K562 (cell line): ENCODE measurements around the gene ZNF556. TPM values are rescaled to one million over a fixed set of nuclear protein-coding genes. Genes with fewer than 3 reads are reported as not detected.
A peak's percentile ranks its signal among the peaks of the same experiment; 100 is the strongest.

Source experiments
- FOXA1 ChIP-seq: fragments of 450-650 bp; IDR thresholded peaks from 2 replicates; pipeline ENCODE4 v1.6.1; 2016; ENCODE audit warnings: mild to moderate bottlenecking, borderline replicate concordance
- MEF2D ChIP-seq: conservative IDR thresholded peaks from 2 replicates; pipeline ENCODE4 v1.6.1; 2016; ENCODE audit warnings: low read depth, missing genetic modification characterization, missing compliant biosample characterization
- TCF3 ChIP-seq: sonication (generic); formaldehyde crosslinking; IDR thresholded peaks from 2 replicates; pipeline ENCODE4 v1.4.0; 2020; ENCODE audit warnings: mild to moderate bottlenecking, missing genetic modification reagents
- TSC22D4 ChIP-seq: fragments of 450-650 bp; IDR thresholded peaks from 2 replicates; pipeline ENCODE4 v1.6.1; 2016; ENCODE audit warnings: missing genetic modification characterization, missing biosample characterization, control low read depth
- ZBTB17 ChIP-seq: fragments of 450-650 bp; formaldehyde crosslinking; IDR thresholded peaks from 2 replicates; pipeline ENCODE4 v1.4.0; 2020; ENCODE audit warnings: mild to moderate bottlenecking
- ZKSCAN3 ChIP-seq: fragments of 250-450 bp; sonication (Bioruptor Pico); IDR thresholded peaks from 2 replicates; pipeline ENCODE4 v1.4.0; 2020
- ZNF584 ChIP-seq: fragments of 200-800 bp; sonication (Bioruptor generic); IDR thresholded peaks from 2 replicates; pipeline ENCODE4 v1.6.1; 2016; ENCODE audit warnings: low read depth, mild to moderate bottlenecking, missing genetic modification characterization, missing compliant biosample characterization
- polyA plus RNA-seq, 8 experiments: library from polyadenylated mRNA; depleted of rRNA in 4 of 8; stranded (reverse) in 5 of 8; unstranded in 3 of 8; fragments of >200 nt; fragmentation: Nextera tagmentation in 2 of 8; fragmentation: Illumina TruSeq in 1 of 8; extraction: Ambion mirVana in 2 of 8; extraction: Trizol in 1 of 8; gene quantifications; 2 replicates each; pipeline versions ENCODE4 v1.2.1 to v1.2.3, GENCODE V29; 2011 to 2014; ENCODE audit warnings: inconsistent platforms in 1 of 8, missing spikeins in 1 of 8
- total RNA-seq, 7 experiments: library from RNA; depleted of rRNA in 6 of 7; stranded (reverse); fragments of >200 nt in 6 of 7; fragmentation: Illumina TruSeq in 2 of 7; extraction: Trizol in 2 of 7; gene quantifications; 2 replicates each; pipeline versions ENCODE4 v1.2.1 to v1.2.3, GENCODE V29; 2011 to 2021; ENCODE audit warnings: low replicate concordance in 1 of 7
- TF ChIP-seq, protein P1 (sequence below): fragments of 150-350 bp; IDR thresholded peaks from 2 replicates; pipeline ENCODE4 v1.6.1; 2014; ENCODE audit warnings: low read depth, mild to moderate bottlenecking, low read length, borderline replicate concordance
- TF ChIP-seq, protein P2 (sequence below): sonication (generic); formaldehyde crosslinking; IDR thresholded peaks from 2 replicates; pipeline ENCODE4 v1.9.0; 2022; ENCODE audit warnings: mild to moderate bottlenecking, missing genetic modification reagents
- TF ChIP-seq, protein P3 (sequence below), 2 experiments: IDR thresholded peaks; 2 replicates each; pipeline ENCODE4 v1.6.1; 2011; ENCODE audit warnings: borderline replicate concordance in 1 of 2, control low read depth in 1 of 2, low read depth in 1 of 2, low read length in 1 of 2, mild to moderate bottlenecking in 1 of 2, mixed read lengths in 1 of 2, moderate library complexity in 1 of 2; ENCODE audit not compliant: insufficient read depth in 1 of 2, insufficient read length in 1 of 2, poor library complexity in 1 of 2, severe bottlenecking in 1 of 2; ENCODE audit errors: extremely low read depth in 1 of 2
- TF ChIP-seq, protein P4 (sequence below): fragments of 450-650 bp; IDR thresholded peaks from 2 replicates; pipeline ENCODE4 v1.6.1; 2018; ENCODE audit not compliant: partially characterized antibody
- TF ChIP-seq, protein P5 (sequence below): fragments of 450-650 bp; IDR thresholded peaks from 2 replicates; pipeline ENCODE4 v1.6.1; 2014; ENCODE audit warnings: low read depth, mild to moderate bottlenecking, moderate library complexity, borderline replicate concordance
- TF ChIP-seq, protein P6 (sequence below): fragments of 250-450 bp; sonication (Bioruptor Pico); IDR thresholded peaks from 2 replicates; pipeline ENCODE4 v1.5.0; 2021
- TF ChIP-seq, protein P7 (sequence below): sonication (generic); formaldehyde crosslinking; IDR thresholded peaks from 2 replicates; pipeline ENCODE4 v1.9.0; 2022; ENCODE audit warnings: mild to moderate bottlenecking, missing genetic modification reagents

Gene ZNF556
- total and polyA plus RNA-seq, 9 of the 15 experiments (the other 6 are each of a cell fraction or from before 2014, with no cell fraction given), result 0.01 to 0.36 (median 0.10) TPM; not detected in 1

DNA sequence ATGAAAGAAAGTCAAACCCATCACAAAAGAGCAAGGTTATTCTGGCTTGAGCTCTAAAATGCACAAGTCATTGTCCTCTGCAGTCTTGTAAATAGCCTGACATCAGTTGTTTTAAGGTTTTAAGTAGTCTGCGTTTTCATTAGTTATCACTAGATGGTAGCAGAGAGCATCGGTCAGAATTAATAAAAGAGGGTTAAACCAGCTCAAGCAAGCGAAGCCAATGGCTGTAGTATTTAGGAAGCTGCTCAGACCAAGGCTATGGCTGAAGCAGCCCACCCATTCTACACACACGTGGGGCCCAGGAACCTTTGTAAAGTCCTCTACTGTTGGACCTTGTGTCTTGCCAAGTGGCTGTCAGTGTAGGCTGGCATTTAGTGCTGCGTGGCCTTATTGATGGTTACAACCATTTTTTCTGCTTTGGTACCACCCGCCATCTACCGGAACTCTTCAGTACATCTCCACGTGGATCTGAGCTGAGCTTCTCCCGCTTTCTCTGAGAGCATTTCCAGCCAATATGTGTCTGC, 20.3 kb downstream of the ZNF556 start (continued):
- TF ChIP-seq MEF2D (tag) (0 out of 2 replicates have a peak, but pooled peaks have one; percentile 20), ZBTB17 (CRISPR knock-in tag) (no peak), FOXA1 (no peak), TCF3 (CRISPR knock-in tag) (no peak), ZKSCAN3 (CRISPR knock-in tag) (no peak), TSC22D4 (no peak), ZNF584 (CRISPR knock-in tag) (no peak)
- TF ChIP-seq, protein P1, sequence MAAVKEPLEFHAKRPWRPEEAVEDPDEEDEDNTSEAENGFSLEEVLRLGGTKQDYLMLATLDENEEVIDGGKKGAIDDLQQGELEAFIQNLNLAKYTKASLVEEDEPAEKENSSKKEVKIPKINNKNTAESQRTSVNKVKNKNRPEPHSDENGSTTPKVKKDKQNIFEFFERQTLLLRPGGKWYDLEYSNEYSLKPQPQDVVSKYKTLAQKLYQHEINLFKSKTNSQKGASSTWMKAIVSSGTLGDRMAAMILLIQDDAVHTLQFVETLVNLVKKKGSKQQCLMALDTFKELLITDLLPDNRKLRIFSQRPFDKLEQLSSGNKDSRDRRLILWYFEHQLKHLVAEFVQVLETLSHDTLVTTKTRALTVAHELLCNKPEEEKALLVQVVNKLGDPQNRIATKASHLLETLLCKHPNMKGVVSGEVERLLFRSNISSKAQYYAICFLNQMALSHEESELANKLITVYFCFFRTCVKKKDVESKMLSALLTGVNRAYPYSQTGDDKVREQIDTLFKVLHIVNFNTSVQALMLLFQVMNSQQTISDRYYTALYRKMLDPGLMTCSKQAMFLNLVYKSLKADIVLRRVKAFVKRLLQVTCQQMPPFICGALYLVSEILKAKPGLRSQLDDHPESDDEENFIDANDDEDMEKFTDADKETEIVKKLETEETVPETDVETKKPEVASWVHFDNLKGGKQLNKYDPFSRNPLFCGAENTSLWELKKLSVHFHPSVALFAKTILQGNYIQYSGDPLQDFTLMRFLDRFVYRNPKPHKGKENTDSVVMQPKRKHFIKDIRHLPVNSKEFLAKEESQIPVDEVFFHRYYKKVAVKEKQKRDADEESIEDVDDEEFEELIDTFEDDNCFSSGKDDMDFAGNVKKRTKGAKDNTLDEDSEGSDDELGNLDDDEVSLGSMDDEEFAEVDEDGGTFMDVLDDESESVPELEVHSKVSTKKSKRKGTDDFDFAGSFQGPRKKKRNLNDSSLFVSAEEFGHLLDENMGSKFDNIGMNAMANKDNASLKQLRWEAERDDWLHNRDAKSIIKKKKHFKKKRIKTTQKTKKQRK, result no peak
- TF ChIP-seq, protein P2, sequence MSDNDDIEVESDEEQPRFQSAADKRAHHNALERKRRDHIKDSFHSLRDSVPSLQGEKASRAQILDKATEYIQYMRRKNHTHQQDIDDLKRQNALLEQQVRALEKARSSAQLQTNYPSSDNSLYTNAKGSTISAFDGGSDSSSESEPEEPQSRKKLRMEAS (CRISPR knock-in tag), result peak; percentile 47; the same call in 1 of the 2 replicates
- TF ChIP-seq, protein P3, sequence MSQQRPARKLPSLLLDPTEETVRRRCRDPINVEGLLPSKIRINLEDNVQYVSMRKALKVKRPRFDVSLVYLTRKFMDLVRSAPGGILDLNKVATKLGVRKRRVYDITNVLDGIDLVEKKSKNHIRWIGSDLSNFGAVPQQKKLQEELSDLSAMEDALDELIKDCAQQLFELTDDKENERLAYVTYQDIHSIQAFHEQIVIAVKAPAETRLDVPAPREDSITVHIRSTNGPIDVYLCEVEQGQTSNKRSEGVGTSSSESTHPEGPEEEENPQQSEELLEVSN (IDR thresholded peaks at IDR 0.05; ENCODE audit: borderline replicate concordance in 1 of 2, extremely low read depth in 1 of 2, insufficient read depth in 1 of 2, insufficient read length in 1 of 2, low read depth in 1 of 2, low read length in 1 of 2, poor library complexity in 1 of 2, severe bottlenecking in 1 of 2), result peak; percentile 86 to 93
- TF ChIP-seq, protein P4, sequence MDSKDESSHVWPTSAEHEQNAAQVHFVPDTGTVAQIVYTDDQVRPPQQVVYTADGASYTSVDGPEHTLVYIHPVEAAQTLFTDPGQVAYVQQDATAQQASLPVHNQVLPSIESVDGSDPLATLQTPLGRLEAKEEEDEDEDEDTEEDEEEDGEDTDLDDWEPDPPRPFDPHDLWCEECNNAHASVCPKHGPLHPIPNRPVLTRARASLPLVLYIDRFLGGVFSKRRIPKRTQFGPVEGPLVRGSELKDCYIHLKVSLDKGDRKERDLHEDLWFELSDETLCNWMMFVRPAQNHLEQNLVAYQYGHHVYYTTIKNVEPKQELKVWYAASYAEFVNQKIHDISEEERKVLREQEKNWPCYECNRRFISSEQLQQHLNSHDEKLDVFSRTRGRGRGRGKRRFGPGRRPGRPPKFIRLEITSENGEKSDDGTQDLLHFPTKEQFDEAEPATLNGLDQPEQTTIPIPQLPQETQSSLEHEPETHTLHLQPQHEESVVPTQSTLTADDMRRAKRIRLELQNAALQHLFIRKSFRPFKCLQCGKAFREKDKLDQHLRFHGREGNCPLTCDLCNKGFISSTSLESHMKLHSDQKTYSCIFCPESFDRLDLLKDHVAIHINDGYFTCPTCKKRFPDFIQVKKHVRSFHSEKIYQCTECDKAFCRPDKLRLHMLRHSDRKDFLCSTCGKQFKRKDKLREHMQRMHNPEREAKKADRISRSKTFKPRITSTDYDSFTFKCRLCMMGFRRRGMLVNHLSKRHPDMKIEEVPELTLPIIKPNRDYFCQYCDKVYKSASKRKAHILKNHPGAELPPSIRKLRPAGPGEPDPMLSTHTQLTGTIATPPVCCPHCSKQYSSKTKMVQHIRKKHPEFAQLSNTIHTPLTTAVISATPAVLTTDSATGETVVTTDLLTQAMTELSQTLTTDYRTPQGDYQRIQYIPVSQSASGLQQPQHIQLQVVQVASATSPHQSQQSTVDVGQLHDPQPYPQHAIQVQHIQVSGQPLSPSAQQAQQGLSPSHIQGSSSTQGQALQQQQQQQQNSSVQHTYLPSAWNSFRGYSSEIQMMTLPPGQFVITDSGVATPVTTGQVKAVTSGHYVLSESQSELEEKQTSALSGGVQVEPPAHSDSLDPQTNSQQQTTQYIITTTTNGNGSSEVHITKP, result peak; percentile 90
- TF ChIP-seq, protein P5, sequence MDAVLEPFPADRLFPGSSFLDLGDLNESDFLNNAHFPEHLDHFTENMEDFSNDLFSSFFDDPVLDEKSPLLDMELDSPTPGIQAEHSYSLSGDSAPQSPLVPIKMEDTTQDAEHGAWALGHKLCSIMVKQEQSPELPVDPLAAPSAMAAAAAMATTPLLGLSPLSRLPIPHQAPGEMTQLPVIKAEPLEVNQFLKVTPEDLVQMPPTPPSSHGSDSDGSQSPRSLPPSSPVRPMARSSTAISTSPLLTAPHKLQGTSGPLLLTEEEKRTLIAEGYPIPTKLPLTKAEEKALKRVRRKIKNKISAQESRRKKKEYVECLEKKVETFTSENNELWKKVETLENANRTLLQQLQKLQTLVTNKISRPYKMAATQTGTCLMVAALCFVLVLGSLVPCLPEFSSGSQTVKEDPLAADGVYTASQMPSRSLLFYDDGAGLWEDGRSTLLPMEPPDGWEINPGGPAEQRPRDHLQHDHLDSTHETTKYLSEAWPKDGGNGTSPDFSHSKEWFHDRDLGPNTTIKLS, result peak; percentile 40; the same call in 1 of the 2 replicates
- TF ChIP-seq, protein P6, sequence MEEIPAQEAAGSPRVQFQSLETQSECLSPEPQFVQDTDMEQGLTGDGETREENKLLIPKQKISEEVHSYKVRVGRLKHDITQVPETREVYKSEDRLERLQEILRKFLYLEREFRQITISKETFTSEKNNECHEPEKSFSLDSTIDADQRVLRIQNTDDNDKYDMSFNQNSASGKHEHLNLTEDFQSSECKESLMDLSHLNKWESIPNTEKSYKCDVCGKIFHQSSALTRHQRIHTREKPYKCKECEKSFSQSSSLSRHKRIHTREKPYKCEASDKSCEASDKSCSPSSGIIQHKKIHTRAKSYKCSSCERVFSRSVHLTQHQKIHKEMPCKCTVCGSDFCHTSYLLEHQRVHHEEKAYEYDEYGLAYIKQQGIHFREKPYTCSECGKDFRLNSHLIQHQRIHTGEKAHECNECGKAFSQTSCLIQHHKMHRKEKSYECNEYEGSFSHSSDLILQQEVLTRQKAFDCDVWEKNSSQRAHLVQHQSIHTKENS (CRISPR knock-in tag), result no peak
- TF ChIP-seq, protein P7, sequence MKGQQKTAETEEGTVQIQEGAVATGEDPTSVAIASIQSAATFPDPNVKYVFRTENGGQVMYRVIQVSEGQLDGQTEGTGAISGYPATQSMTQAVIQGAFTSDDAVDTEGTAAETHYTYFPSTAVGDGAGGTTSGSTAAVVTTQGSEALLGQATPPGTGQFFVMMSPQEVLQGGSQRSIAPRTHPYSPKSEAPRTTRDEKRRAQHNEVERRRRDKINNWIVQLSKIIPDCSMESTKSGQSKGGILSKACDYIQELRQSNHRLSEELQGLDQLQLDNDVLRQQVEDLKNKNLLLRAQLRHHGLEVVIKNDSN (CRISPR knock-in tag), result no peak
